Heart left ventricle (tissue), 13 donors: ENCODE data around the gene KRABD2.

Experiments used
- CTCF ChIP-seq, 12 donors: fragments of 200-600 bp; sonication (generic) in 4 of 12; IDR thresholded peaks; one replicate each; pipeline versions ENCODE4 v1.5.0 to v1.8.0; 2018 to 2022; ENCODE audit warnings: antibody characterized with exemption in 12 of 12, mild to moderate bottlenecking in 5 of 12
- POLR2A ChIP-seq, 2 donors: fragments of 450-650 bp; IDR thresholded peaks; one replicate each; pipeline ENCODE4 v1.6.1; 2017; ENCODE audit warnings: antibody characterized with exemption in 2 of 2, mild to moderate bottlenecking in 2 of 2, moderate library complexity in 2 of 2
- donor health status: ischemic (EF 13 %, LVEDD 7.1; RV severe dilation, severe dysfunction).
- donor health status: DM: no; HTN: yes; CAD: no.
- donor health status: DM: no; HTN: no; CAD: no.
- donor health status: ischemic (EF 25% LVEDD 6.9; RV normal size, moderate dysfunction).
- donor health status: ischemic (EF 25% LVEDD 5.7; RV mildly dilated, moderate dysfunction).
- donor health status: ischemic (EF 35%, LVEDD 5.7; RV mildly dilated, moderate dysfunction).
- donor health status: nonischemic (EF 11% LVEDD 7.7; RV severe dilation, severe dysfunction).
- donor health status: DM: yes; HTN: yes; CAD: no.
- donor health status: PGD.
- donor health status: ischemic (EF 29% LVEDD 5.4; RV normal size, mild dysfunction).
- donor health status: nonischemic (EF 23%, LVEDD 6.1; RV moderate dilation, normal function).

DNA sequence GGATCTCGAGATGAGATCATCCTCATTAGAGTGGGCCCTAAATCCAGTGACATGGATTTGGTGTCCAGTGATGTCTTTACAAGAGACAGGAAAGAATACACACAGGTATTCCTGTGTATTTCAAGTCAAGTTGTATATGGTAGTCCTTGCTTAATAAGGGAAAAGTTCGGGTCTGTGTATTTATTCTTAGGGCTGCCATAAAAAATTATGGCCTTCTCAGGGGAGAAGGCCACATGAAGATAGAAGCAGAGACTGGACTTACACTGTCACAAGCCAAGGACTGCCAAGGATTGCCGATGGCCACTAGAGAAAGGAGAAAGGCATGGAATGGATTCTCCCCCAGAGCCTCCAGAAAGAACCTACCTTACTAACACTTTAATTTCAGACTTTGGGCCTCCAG lies 8.3 kb downstream of the KRABD2 start:
- no peak for TF ChIP-seq POLR2A (IDR thresholded peaks at IDR 0.05)
- no peak for TF ChIP-seq CTCF (IDR thresholded peaks at IDR 0.05)
